Measurements from ENCODE around the gene PLCXD1. TPM values are rescaled to one million over a fixed set of nuclear protein-coding genes. Genes with fewer than 3 reads are reported as not detected.

Gene PLCXD1, protein sequence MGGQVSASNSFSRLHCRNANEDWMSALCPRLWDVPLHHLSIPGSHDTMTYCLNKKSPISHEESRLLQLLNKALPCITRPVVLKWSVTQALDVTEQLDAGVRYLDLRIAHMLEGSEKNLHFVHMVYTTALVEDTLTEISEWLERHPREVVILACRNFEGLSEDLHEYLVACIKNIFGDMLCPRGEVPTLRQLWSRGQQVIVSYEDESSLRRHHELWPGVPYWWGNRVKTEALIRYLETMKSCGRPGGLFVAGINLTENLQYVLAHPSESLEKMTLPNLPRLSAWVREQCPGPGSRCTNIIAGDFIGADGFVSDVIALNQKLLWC
- 6.1 and 40.9 TPM in 2 replicates for total RNA-seq

DNA sequence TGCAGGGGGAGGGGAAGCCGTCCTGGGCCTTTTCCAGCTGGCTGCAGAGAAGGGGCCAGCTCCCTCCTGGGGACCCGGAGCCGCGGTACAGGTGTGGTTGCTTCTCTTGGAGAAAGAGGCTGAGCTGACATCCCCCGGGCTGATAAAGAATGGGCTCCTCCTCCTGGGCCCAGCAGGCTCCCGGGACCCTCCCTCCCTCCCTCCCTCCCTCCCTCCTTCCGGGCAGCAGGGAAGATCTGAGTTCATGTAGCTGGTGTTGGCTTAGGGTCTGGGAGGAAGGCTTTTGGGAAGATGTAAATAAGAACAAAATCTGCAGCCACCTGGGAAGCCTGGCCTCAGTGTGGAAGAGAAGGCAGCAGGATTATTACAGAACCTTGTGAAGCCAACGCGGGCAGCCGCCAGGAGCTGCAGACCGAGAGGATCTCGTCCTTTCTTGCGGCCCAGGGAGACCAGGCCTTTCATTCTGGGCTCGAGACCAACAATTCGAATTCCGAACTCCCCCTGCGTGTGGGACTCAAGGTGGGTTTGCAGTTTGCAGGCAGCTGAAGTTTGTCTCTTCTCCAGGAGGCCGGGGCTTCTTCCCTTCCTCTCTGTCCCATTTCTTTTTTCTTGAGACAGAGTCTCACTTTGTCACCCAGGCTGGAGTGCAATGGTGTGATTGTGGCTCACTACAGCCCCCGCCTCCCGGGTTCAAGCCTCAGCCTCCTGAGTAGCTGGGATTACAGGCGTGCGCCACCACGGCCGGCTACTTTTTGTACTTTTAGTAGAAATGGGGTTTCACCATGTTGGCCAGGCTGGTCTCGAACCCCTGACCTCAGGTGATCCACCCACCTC, at the start of gene PLCXD1:
TSS of gene PLCXD1 (plus strand) at position 216 of the 834 bp plus-strand sequence. CDS start 2,807 bp downstream, outside the sequence.

DNA sequence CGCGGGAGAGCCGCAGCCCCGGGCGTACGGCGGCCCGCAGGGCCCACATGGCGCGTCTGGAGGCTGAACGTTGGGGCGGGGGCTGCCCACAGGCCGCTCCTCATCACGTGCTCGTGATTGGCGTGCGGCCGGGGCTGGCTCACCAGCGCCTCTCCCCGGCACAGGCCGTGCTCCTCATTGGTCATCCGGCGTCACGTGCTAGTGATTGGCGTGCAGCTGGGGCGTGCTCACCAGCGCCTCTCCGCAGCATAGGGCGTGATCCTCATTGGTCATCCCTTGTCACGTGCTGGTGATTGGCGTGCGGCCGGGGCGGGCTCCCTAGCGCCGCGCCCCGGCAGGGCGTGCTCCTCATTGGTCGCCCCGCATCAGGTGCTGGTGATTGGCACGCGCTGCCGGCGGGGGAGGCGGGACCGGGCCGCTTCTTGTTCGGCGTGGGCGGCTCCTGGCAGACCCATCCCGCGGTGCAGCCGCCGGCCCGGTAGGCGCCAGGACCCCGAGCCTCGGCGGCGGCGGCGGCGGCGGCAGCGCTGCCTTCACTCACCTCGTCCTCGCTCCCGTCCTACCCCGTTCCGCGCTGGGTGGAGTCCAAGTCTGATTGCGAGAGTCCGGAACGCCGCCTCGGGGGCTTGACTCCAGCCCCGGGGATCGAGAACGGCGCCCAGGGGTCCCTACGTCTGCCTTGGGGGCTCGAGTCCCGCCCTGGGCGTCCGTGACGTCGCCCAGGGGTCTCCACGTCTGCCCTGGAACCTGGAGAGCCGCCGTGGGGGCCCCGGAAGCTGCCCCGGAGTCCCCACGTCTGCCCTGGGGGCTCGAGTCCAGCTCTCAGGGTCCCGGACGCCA, 37.8 kb downstream of the PLCXD1 start, which contains the start of gene GTPBP6:
TSS of gene GTPBP6 (minus strand) at position 58 of the 840 bp plus-strand sequence. CDS start at position 49, 9 bp downstream.

Other genes starting within 250 kb of the PLCXD1 start
- 54.3 and 56.5 TPM in 2 replicates for gene GTPBP6, start 37.4 kb downstream of the PLCXD1 start, total RNA-seq
- 7.7 and 17.6 TPM in 2 replicates for gene PPP2R3B, start 105.5 kb downstream of the PLCXD1 start, total RNA-seq

All from placental pericyte (primary cell).